SK-N-MC (cell line): ENCODE data around the gene SULF2.

Source experiments
- EZH2 ChIP-seq: fragments of 200-600 bp; sonication (generic); IDR thresholded peaks from one replicate; pipeline ENCODE4 v1.6.1; 2017; ENCODE audit warnings: antibody characterized with exemption
- POLR2AphosphoS5 ChIP-seq: IDR thresholded peaks from 2 replicates; pipeline ENCODE4 v1.6.1; 2012; ENCODE audit warnings: mild to moderate bottlenecking, low read depth, low read length, borderline replicate concordance

DNA sequence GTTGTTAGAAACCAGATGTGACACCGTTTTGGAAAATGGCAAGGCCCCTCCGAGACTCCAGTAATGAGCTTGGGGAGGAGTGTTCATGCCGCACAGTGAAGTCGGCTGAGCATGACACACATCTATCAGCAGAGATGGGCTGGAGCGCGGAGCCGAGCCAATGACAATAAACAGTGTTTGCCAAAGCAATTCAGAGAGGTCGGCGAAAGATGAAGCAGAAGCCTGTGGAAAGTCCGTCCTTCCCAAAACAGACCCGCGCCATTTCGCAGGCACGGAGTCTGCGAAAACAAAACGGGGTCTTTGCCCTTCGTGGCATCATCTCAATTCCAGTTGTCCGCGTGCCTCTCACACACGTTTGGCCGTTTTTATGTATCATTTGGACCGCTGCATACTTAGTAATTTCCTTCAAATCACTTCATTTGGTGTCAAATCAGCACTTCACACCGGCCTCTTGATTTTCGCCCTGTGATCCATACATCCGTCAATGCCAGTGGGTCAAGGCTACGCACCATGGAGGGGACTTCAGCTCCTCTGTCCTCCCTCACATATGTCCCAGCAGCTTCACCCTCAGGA, 71.3 kb downstream of the SULF2 start:
- TF ChIP-seq POLR2AphosphoS5: no peak
- no peak for TF ChIP-seq EZH2
